Activated CD4-positive, alpha-beta T cell treated with anti-CD3 and anti-CD28 coated beads, Interleukin-2, amount 50 U/mL, for 24 hours (primary cell): ENCODE measurements around the gene NRXN2.

Source experiments
- DNase-seq, 2 donors: peaks; one replicate each; pipeline ENCODE4 v3.0.0-alpha.2; 2020; ENCODE audit warnings: low read depth in 1 of 2, low spot score in 1 of 2

The NRXN2 gene

GRCh38 chr11:64594159-64594939 is 128.6 kb downstream of the NRXN2 start:
- DNase-seq = no peak

- no peak for DNase-seq
These were observed 129.6 kb downstream of the NRXN2 start for GRCh38 chr11:64593156-64594105.

GRCh38 chr11:64592656-64593055 is 130.3 kb downstream of the NRXN2 start:
- no peak for DNase-seq

GRCh38 chr11:64592234-64592615 is 130.8 kb downstream of the NRXN2 start:
- DNase-seq = no peak

- no peak for DNase-seq
These were observed 131.5 kb downstream of the NRXN2 start for GRCh38 chr11:64591257-64592233.

GRCh38 chr11:64590763-64591221 is 132.2 kb downstream of the NRXN2 start, which contains the start of gene SLC22A12:
Gene SLC22A12 (plus strand): TSS chr11:64591220. CDS start chr11:64591557, 337 bp downstream.
- DNase-seq = no peak

- no peak for DNase-seq
These were observed 134.3 kb downstream of the NRXN2 start for GRCh38 chr11:64588701-64589100.

- no peak for DNase-seq
These were observed 136.6 kb downstream of the NRXN2 start for GRCh38 chr11:64586366-64586765.

GRCh38 chr11:64585150-64585549 is 137.8 kb downstream of the NRXN2 start:
- no peak for DNase-seq

- DNase-seq = no peak
These were observed 139.4 kb downstream of the NRXN2 start for GRCh38 chr11:64583296-64584262.

- no peak for DNase-seq
These were observed 140.1 kb downstream of the NRXN2 start for GRCh38 chr11:64582885-64583284.

- DNase-seq = no peak
These were observed 141.9 kb downstream of the NRXN2 start for GRCh38 chr11:64581057-64581523.

GRCh38 chr11:64580412-64580811 is 142.6 kb downstream of the NRXN2 start:
- DNase-seq = no peak

- DNase-seq = no peak
These were observed 145.8 kb downstream of the NRXN2 start for GRCh38 chr11:64577202-64577601.

GRCh38 chr11:64572143-64572542 is 150.9 kb downstream of the NRXN2 start:
- DNase-seq = no peak

- no peak for DNase-seq
These were observed 151.4 kb downstream of the NRXN2 start for GRCh38 chr11:64571410-64572091.

GRCh38 chr11:64571050-64571409 is 152.0 kb downstream of the NRXN2 start:
- no peak for DNase-seq

- no peak for DNase-seq
These were observed 152.7 kb downstream of the NRXN2 start for GRCh38 chr11:64570341-64570740.
